GM18508 (cell line): Measurements from ENCODE around the gene GALR3.

Source experiments
- ATAC-seq: cut with Tn5 transposase; IDR thresholded peaks from one replicate; pipeline ENCODE4 v1.9.1; 2021; ENCODE audit warnings: moderate number of reproducible peaks; ENCODE audit not compliant: insufficient read depth, unreplicated experiment

The GALR3 gene

GRCh38 chr22:37802310-37803194 lies 20.6 kb upstream of the GALR3 start:
- ATAC-seq = no peak

GRCh38 chr22:37803195-37803638 lies 20.0 kb upstream of the GALR3 start:
- ATAC-seq = no peak

- no peak for ATAC-seq
Measured at GRCh38 chr22:37803639-37804351, 19.4 kb upstream of the GALR3 start.

GRCh38 chr22:37804352-37804880 lies 18.8 kb upstream of the GALR3 start:
- ATAC-seq = no peak

- no peak for ATAC-seq
Measured at GRCh38 chr22:37804881-37805809, 18.0 kb upstream of the GALR3 start.

- ATAC-seq = no peak
Measured at GRCh38 chr22:37805810-37806277, 17.3 kb upstream of the GALR3 start.

GRCh38 chr22:37806409-37807333 lies 16.5 kb upstream of the GALR3 start:
- ATAC-seq = no peak

- no peak for ATAC-seq
Measured at GRCh38 chr22:37807410-37808293, 15.5 kb upstream of the GALR3 start, which contains the start of gene GCAT. Gene GCAT, plus strand, starts transcription at chr22:37807934. Its CDS starts 34 bp downstream, at chr22:37807968.

GRCh38 chr22:37808294-37808657 lies 14.9 kb upstream of the GALR3 start:
- no peak for ATAC-seq

- no peak for ATAC-seq
Measured at GRCh38 chr22:37809672-37810333, 13.4 kb upstream of the GALR3 start.

GRCh38 chr22:37811867-37812266 lies 11.3 kb upstream of the GALR3 start:
- ATAC-seq = no peak

- no peak for ATAC-seq
Measured at GRCh38 chr22:37812869-37813678, 10.1 kb upstream of the GALR3 start.

- ATAC-seq = no peak
Measured at GRCh38 chr22:37815593-37815992, 7.6 kb upstream of the GALR3 start.

- no peak for ATAC-seq
Measured at GRCh38 chr22:37816543-37817180, 6.5 kb upstream of the GALR3 start.

- ATAC-seq = no peak
Measured at GRCh38 chr22:37817705-37818408, 5.3 kb upstream of the GALR3 start.
